ENCODE data around the gene ADGRF1.
"Not testable (repeated sequence)": the region's sequence is repeated elsewhere in the genome, so short reads cannot be mapped to it uniquely, and the experiment has no call there.

Gene ADGRF1

DNA sequence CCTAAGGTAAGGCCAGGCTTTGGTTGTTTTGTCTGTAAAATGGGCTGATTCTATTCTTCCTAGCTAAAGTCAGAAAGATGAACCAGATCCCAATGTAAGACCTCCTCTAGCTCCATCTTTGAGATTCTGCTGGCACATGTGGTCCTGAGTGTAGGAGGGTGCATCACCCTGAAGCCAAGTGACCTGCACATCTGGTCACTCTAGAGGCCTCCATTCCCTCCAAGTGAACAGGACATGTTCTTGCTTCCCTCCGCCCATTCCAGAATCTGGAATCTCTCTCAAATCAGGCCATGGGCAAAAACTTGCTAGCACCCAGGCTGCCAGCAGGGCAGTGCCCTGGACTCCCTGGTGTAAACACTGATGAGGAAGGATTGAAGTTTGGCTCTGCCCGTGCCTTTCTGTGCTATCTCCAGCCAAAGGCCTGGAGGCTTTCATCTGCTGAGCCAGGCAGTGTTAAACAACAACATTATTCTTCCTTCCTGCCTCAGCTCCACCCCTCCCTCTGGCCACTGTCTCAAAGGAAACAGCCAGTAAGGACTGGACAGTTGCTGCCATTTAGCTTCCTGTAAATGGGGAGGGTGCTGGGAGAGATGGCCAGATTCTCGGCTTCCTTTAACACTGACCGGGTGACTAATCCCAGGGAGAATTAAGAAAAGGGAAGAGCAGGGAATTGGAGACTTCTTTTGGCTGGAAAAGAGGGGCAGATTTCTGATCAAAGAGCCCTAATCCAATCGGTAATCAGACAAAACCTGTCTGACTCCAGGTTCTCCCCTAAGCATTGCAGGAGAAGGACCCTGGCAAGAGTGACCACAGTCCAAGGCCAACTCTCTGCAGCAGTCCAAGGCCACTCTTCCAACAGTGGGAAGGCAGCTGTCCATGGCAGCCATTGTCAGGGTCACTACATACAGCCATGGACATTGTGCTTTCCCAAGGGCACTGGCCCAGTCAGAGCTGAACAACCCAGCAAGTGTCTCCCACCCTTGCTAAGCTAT, 19.5 kb upstream of the ADGRF1 start:
- no peak for DNase-seq

DNA sequence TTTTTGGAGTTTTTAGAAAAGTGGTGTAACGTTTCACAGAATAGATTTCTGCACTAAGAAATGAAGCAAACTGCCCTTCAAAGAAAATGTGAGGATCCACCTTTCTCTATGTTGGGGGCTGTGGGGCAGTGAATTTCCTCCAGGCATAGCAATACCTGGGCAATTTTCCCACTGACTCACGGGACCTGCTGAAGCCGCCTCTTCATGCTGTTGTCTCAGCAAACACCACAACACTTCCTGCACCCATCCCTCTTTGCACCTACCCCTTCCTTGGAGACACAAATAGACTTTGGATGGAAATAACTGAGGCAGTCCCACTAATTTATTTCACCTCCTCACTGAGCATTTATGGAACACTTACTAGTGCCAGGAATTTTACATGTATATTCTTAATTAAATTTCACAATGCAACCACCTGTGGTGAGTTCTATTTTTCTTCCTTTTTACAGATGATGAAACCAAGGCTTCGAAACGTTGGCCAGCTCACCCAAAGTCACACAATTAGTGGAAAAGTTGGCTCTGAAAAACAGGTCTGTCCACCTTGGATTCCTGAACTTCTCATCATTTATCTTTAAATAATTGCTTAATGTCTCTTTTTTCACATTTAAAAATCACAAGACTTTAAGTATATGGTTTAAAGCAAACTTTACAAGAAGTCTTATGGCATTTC, 17.2 kb upstream of the ADGRF1 start:
- no peak for DNase-seq

DNA sequence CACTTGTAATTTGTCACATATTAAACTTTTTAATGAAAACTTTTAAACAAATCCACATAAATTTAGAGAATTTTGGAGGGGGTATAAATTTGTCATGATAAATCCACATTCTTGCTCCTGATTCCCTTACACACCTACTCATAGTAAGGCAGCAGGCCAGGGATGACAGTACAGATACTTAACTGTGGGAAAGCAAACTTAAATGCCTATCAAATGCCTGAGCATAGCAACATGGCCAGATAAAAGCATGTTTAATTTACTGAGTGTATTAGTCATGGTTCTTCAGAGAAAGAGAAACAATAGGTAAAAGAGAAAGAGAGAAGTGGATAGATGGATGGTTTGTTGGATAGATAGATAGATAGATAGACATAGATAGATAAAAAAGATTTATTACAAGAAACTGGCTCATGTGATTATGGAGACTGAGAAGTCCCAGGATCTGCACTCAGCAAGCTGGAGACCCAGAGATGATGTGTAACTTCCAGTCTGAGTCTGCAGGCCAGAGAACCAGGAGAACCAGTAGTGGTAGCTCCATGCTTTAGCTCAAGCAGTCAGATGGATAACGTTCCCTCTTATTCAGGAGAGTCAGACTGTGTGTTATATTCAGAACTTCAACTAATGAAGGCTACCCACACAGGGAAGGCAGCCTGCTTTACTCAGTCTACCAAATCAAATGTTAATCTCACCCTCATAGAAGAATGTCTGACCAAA, 15.9 kb upstream of the ADGRF1 start:
- no peak for DNase-seq

DNA sequence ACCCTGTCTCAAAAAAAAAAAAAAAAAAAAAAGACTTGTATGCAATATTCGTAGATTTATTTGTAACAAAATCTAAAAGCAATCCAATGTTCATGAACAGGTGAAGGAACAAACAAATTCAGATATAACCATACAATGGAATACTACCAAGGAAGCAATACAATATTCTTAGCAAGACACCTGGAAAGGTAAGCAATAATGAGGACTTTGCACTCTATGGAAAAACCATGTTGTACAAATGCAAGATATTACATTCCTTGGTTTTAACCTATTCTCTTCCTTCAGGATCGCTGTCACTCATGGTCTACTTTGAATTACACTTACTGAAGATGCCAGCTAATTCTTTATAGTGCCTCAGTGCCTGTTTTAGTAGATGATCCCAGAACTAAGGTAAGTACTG, 14.7 kb upstream of the ADGRF1 start:
- DNase-seq = no peak

DNA sequence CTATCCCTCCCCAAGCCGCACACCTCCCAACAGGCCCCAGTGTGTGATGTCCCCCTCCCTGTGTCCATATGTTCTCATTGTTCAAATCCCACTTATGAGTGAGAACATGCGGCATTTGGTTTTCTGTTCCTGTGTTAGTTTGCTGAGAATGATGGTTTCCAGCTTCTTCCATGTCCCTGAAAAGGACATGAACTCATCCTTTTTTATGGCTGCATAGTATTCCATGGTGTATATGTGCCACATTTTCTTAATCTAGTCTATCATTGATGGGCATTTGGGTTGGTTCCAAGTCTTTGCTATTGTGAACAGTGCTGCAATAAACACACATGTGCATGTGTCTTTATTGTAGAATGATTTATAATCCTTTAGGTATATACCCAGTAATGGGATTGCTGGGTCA, 12.2 kb upstream of the ADGRF1 start:
- DNase-seq = not testable (repeated sequence)

DNA sequence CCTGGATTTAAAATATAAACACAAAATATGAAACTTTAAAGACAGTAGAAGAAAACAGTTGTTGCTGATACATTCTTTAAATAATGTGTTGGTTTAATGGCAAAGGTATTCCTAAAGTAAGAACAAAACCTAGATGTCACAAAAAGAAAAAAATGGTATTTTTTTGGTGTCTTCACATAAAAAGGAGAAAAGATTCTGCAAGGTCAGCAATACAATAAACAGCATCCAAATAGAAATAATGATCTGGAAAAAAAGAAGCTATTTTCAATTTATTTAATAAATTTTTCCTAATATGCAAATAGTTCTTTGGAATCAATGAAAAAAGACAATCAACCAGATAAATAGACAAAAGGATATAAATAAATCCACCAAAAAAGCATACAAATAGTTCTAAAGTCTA, 6.5 kb upstream of the ADGRF1 start:
- no peak for DNase-seq

DNA sequence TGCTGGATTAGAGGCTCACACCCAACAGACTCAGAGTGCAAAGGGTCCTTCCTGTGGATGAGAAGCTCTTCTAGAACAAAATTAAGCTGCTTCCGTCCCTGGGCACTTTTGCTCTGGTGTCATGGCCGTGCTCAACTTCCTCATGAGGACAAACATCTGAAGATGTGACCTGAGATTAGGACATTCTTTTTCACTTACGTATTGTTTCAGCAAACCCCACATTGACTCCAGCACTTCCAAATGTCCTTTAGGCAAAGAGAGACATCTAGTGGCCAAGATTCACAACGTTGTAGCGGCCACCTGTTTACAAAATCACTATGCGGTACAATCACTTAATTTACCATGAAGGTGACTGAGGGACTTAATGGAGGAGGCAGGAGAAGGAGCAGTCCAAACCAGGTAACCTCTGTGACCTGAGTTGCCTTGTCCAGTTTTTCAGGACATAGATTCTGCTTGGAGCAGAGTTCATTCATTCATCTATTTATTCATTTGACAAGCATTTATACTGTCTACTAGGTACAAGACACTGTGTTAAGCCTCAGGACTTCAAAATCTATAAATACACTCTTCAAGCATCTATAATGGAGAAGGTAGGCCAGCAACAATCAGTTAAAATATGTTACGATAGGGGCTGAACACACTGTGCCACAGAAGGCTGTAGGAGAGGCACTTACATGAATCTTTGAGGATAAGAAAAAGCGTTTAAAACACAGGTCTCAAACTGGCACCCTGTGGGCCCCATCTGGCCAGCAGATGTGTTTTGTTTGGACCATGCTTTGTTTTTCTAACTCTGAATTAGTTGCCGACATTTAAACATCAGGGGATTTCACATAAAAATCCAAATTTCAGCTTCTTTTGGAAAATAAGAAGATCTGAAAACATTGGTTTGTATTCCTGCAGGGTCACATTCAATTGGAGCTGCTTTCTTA, 5.6 kb upstream of the ADGRF1 start:
- peak; percentile 69 for DNase-seq

DNA sequence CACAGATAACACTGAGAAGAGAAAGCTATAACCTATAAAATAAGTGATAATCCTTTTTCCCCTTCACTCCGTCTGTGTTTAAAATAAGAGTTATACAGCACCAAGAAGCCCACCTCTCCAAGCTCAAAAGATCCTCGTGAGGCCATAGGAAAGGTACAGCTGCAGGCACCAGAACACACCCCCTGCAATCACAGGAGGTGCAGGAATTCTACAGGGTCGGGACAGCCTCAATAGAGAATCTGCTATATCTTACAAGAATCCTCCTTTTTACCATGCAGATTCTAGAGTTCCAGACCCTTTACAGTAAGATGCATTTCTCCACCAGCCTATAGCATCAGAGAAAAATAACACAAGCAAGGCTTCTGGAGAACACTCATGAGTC, 5.0 kb upstream of the ADGRF1 start:
- no peak for DNase-seq

DNA sequence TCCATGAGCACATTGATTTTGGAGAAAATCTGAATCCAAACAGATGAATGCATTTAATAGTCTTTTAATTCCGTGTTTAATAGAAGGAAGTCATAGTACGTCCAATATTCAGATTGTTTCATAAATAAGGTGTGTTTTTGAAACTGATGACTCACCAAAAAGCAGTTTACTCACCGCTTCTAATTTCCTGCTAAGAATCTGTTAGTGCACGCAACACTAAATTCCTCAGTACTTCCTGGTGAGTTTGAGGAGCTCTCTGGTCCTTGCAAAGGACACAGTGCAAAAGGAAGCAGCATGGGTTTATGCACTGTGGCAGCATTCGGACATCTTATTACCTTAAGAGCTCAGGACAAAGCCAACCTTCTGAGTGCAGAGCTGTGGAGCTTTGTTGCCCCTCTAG, 2.3 kb upstream of the ADGRF1 start:
- no peak for DNase-seq

DNA sequence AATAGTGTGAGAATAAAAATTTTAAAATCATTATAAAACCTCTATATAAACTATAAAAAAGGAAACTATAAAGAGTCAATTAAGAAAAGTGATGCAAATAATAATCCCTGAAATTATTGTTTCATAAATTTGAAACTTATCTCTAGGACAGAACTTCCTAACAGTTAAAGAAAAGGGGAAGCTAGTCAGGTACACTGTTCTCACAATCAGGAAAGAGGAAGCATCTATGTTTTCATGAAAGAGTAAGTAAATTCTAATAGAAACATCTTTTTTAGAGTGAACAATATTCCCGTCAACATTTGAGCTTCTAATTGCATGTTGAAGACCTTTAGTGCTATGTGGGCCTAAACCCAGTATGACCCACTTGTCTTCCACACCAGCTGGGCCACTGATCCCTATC, 1.2 kb upstream of the ADGRF1 start:
- no peak for DNase-seq

DNA sequence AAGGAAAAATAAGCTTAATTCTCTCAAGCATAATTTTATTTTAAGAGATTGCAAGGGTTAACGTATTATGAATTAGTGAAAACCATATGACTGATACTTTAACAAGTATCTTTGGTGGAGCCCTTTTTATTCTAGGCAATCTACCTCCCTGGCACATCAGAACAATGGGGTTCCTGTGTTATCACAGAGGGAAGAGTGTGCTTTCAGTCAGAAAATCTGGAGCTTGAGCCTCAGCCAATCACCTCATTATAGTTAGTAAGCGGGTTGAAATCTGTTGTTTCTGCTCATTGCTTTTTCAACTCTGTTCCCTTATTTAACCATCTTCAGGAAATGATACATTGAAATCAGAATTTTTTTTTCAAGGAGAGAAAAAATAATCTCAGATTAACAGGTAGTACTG, 391 bp downstream of the ADGRF1 start:
- DNase-seq = no peak

DNA sequence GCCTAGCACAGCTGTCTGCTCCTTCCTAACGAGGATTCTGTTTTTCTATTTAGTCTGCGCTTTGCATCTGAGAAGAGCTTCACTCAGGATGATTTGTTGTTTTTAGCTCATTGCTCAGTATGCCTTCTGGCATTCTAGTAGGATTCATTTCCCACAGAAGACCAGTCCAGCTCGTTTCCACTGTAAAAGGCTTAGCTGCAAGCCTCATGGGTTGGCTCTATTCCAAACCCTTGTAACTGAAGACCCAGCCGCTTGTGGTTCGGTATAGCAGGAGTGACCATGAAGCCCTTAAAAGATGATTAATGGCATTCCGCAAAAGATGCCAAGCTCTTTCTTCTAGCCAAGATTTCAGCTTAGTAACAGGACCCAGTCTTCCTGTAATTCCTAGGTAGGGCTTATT, 7.2 kb downstream of the ADGRF1 start:
- peak; percentile 39 for DNase-seq

DNA sequence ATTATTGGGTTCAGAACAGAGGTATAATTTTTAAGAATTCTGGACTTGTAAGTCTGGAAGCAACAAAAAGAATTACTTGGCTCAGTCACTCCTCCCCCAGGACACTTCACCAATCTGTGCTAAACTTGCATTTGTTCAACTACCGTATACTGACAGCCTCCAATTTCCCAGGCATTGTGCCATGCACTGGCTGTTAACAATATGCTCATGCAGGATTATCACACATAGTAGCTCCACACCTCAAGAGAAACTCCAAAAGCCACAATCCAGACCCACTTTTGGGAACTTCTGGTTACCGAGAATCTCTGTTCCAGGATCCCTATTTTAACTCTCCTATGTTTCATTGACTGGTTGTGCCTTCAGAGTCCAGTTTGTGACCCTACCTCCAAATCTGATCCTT, 7.7 kb downstream of the ADGRF1 start:
- no peak for DNase-seq

DNA sequence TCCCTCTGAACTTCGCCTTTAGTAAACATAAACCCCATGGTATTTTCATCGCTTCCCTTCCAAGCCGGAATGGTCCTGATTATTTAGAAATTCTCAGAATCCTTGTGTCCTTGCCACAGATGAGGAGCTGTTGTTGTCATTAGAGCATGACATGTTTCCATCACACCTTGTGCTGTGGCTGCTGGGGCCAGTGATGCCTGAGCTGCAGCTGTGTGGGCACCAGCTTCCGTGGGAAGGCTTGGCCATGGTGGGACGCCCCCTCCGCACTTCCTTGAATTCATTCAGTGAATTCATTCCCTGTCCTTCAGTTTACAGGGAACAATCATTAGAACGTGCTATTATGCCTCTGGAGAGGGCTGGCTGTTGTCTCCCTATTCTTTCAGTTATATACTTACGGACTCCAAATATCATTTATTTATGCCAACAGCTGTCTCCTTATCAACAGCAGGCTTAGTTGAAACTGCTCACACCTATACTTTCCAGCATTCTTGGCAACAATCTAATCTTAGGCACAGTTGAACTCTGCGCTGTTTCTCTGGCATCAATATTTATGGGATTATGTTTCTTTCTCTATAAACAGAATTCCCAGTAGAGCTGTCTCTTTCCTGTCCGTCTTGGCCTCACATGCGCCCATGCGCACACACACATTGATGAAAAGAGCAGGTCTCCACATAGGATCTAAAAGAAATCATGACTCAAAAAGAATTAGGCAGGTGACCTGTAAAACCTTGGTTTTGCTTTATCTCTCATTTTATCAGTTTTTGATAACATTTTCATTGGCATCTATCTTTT, 9.0 kb downstream of the ADGRF1 start:
- no peak for DNase-seq

DNA sequence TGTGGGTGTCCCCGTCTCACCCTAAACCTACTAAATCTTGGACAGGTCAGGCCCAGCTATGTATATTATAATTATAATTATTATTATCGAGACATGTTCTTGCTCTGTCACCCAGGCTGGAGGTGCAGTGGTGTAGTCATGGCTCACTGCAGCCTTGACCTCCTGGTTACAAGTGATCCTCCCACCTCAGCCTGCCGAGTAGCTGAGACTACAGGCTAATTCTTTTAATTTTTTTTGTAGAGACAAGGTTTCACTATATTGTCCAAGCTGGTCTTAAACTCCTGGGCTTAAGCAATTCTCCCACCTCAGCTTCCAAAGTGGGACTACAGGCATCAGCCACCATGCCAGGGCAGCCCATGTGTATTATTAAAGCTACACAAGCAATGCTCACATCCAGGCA, 10.5 kb downstream of the ADGRF1 start:
- no peak for DNase-seq

DNA sequence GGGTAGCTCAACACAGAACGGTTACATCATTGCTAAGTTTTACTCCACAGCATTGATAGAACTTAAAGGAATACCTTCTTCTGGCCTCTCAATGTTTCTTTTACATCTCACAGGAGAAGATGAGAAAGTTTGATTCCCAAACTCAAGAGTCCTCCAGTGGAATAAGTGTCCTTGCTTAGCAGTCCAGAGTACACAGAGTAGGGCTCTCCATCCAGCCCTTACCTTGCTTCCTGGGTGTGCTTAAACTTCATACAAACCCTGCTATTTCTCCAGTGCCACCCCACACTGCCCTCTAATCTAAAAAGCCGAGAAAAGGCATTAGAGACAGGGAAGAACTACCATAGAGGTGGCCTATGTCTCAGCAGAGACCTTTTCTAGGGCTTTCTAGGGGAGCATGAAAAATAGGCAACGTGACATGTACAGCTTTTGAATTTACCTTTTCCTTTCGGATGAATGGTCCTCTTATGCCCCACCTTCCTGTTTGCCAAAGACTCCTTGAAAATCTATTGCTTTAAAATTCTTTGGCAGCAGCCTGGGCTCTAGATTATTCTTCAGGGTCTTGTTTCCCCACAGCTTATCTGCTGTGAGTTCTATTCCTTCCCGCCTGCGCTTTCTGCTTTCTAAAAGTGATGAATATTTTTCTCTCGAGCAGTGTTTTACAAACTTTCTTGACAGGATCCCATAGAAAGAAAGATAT, 12.1 kb downstream of the ADGRF1 start:
- no peak for DNase-seq

DNA sequence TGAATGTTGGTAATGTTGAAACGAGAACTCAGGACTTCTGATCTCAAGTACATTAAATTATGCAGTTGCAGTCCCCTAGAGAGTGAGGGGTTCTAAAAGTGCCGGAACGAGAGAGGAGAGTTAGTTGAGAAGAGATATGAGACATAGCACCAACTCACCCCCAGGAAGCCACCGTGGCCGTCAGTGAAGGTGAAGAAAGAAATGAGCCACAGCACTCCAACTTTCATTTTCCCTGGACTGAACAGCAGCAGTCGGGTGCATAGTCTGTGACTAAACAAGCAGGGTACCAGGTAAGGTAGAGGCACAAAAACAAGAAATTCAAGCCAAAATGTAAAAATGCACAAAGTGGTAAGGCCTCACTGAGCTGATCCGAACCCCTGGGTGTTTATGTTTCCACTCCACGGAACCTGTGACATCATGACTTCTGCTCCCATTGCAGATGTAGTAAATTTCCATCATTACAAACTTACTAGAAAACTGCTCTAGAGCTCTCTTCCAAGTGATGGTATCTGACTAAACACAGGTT, 13.2 kb downstream of the ADGRF1 start:
- no peak for DNase-seq

DNA sequence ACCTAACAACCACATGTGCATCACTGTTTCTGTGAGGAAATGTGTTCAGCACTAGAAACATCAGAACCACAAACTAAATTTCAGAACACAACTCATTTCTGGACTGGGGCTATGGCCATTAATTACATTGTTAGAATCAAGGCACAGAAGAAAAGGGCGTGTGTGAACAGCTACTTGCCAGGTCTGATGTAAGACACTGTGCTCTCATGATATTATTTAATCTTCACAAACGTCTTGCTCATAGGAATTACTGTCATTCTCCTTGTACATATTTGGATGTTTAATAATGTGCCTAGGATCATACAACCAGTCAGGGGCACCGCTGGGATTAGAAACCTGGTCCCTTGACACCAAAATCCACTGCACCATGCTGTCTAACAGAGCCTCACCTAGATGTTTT, 14.8 kb downstream of the ADGRF1 start:
- DNase-seq = no peak

DNA sequence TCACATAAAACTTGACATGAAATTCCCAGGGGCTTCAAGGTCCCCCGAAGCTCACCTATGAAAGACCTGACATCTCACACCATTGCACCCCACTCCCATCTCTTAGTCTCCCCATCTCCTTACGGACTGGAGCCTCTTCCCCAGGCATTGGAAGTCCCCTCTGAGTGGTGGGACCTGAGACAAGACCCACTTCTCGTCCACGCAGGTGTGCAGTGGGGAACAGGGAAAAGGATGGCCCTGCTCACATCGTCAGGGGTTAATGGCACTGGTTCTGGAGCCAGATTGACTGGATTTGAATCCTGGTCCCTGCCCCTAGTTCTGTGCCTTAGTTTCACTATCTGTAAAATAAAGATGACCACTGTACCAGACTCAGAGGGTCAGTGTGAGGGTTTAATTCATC, 15.5 kb downstream of the ADGRF1 start:
- no peak for DNase-seq

DNA sequence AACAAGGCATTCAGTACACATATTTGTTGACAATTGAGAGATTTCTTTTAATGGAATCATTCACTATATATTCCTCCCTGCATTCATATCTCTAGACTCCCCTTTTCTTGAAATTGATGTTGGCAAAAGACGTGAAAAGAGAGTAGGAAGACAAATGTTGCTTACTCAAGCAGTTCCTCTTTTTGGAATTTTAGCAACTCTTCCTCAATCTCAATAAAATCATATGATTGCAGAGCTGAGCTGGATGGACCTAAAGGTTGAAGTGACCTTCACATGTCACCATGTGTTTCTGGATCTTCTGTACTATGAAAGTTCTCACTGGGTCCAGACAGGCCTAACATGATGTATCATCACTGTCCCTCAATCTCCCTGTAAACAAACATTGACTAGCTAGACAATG, 18.6 kb downstream of the ADGRF1 start:
- no peak for DNase-seq

DNA sequence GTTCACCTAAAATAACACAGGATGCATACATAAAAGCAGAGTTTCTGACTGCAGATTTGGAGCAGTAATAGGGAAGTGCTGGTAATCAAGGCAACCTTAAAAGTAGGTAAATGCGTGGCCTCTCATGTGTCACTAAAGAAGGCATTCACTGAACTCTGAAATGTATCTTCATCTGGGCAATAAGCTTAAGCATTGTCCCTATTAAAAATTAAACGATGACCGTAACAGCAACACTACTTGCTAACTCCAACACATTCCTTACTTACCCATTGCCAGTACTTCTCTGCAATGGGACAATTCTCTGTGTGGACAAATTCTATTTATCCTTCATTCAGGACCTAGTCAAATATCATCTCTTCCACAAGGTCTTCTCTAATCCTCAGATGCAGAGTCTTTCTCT, 19.9 kb downstream of the ADGRF1 start:
- DNase-seq = no peak

Measured in NCI-H1436 (cell line).